SU-DHL-6 (cell line): Measurements from ENCODE around the gene ASTE1.

Source experiments
- EZH2phosphoT487 ChIP-seq: fragments of 200-600 bp; sonication (generic), shearing (Covaris generic); conservative IDR thresholded peaks from 2 replicates; pipeline ENCODE4 v1.6.1; 2018; ENCODE audit warnings: mild to moderate bottlenecking, antibody characterized with exemption, low read length, moderate library complexity, mixed read lengths
- TF ChIP-seq, protein P1 (sequence below): fragments of 200-600 bp; sonication (generic); IDR thresholded peaks from one replicate; pipeline ENCODE4 v1.5.1; 2017; ENCODE audit warnings: antibody characterized with exemption, mild to moderate bottlenecking, low read length, moderate library complexity; ENCODE audit not compliant: insufficient read depth, poor library complexity, severe bottlenecking

DNA sequence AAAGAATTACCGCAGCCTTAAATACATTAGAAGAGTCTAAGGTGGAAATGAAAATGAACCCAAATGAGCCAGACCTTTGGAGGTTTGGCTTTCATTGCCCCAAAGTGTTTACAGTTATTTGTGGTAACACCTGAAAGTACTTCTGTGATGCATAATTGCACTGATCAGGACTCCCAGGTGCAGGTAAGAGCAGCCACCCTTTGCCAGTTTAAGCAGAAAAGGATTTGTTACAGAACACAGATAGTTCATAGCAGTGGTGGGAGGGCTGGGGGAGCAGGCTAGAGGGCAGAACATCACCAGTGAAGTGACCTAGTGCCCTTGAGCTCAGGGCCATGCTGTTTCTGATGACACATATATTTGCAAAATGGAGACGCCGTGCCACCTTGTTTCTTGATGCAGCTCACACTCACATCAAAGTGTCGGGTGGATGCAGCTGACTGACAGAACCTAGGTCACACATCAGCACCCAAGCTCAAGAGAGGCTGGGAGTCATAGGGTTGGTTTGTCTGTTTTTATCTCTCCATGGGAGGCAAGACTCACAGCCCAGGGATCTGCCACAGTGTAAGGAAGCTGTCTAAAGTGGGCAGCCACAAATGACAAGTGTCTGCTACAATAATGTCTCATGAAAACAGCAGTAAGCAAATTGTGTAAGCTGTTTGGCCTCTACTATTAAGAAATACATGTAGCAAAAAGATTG, 49.2 kb upstream of the ASTE1 start:
- TF ChIP-seq, protein P1, sequence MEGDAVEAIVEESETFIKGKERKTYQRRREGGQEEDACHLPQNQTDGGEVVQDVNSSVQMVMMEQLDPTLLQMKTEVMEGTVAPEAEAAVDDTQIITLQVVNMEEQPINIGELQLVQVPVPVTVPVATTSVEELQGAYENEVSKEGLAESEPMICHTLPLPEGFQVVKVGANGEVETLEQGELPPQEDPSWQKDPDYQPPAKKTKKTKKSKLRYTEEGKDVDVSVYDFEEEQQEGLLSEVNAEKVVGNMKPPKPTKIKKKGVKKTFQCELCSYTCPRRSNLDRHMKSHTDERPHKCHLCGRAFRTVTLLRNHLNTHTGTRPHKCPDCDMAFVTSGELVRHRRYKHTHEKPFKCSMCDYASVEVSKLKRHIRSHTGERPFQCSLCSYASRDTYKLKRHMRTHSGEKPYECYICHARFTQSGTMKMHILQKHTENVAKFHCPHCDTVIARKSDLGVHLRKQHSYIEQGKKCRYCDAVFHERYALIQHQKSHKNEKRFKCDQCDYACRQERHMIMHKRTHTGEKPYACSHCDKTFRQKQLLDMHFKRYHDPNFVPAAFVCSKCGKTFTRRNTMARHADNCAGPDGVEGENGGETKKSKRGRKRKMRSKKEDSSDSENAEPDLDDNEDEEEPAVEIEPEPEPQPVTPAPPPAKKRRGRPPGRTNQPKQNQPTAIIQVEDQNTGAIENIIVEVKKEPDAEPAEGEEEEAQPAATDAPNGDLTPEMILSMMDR = no peak
- TF ChIP-seq EZH2phosphoT487 = no peak
